ENCODE measurements around the gene PRKD1. TPM values are rescaled to one million over a fixed set of nuclear protein-coding genes. Genes with fewer than 3 reads are reported as not detected.

Gene PRKD1
- total and polyA plus RNA-seq, 2 of the 13 experiments (the other 11 are each of a cell fraction or from before 2014, with no cell fraction given), result 0.22 to 1.3 TPM

DNA sequence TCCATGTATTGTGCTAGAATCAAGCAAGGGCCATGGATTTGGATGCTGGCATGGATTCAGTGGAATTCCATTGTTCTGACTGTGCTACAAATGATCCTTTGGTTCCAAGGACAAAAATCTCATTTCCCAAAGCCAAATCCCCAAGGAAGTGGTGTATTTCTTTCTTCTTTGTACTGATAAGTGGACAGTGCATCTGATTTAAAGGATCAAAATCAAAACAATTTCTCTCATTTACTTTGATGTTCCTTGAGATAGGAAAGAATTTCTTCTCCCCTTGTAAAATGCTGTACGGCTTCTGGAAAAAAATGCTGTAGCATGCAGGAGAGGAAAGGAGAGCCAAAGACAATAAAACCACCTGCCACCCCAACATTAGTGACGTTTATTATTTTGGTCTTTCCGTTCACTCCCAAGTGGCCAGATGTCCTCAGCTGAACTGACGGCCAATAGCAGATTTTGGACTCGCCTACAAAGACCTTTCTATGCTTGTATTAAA lies 185.7 kb downstream of the PRKD1 start (continued):
- TF ChIP-seq, protein P1, sequence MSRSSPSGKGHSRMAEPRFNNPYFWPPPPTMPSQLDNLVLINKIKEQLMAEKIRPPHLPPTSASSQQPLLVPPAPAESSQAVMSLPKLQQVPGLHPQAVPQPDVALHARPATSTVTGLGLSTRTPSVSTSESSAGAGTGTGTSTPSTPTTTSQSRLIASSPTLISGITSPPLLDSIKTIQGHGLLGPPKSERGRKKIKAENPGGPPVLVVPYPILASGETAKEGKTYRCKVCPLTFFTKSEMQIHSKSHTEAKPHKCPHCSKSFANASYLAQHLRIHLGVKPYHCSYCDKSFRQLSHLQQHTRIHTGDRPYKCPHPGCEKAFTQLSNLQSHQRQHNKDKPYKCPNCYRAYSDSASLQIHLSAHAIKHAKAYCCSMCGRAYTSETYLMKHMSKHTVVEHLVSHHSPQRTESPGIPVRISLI (CRISPR knock-in tag; IDR thresholded peaks at IDR 0.05; ENCODE audit: borderline replicate concordance), result no peak
- TF ChIP-seq ZNF660 (CRISPR knock-in tag; IDR thresholded peaks at IDR 0.05; ENCODE audit: borderline replicate concordance, low read depth) (no peak), EZH2 (conservative IDR thresholded peaks at IDR 0.05; ENCODE audit: low read depth, low read length) (no peak), SMARCE1 (IDR thresholded peaks at IDR 0.05; ENCODE audit: borderline replicate concordance) (no peak), BRCA1 (CRISPR knock-in tag; IDR thresholded peaks at IDR 0.05) (no peak)

DNA sequence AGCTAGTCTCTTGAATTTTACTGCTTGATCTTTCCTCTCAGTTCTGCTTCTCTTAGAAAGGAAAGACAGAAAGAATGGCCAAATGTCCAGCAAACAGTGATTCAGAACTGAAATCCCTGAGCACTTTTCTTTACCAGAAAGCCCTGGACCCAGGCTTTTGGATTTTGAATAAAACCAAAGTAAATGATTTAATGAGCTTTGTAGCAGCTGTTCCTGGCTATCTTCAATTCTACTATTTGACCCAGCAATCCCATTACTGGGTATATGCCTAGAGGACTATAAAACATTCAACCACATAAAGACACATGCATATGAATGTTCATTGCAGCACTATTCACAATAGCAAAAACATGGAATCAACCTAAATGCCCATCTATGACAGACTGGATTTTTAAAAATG lies 187.2 kb downstream of the PRKD1 start:
- Histone ChIP-seq H2AFZ (ENCODE audit: low read length) (no peak overlapping the region), H3K9me3 (ENCODE audit: low read length) (peaks cover 91% of the 10 kb centered on the region), H3K4me3 (replicated peaks in 1 of 3; ENCODE audit: insufficient read depth in 1 of 3, low read depth in 2 of 3, low read length in 3 of 3) (no peak overlapping the region), H3K79me2 (ENCODE audit: insufficient read depth, low read length) (no peaks in the 10 kb centered on the region), H3K4me1 (ENCODE audit: insufficient read depth, low read length) (no peaks in the 10 kb centered on the region), H3K36me3 (replicated peaks in 1 of 2; ENCODE audit: control insufficient read depth in 1 of 2, insufficient read depth in 2 of 2, low read length in 2 of 2) (no peaks in the 10 kb centered on the region), H3K4me2 (ENCODE audit: low read depth, low read length) (no peak overlapping the region), H4K20me1 (ENCODE audit: insufficient read depth, low read length) (no peaks in the 10 kb centered on the region), H3K27ac (ENCODE audit: extremely low read length, insufficient read depth, low read length) (no peak overlapping the region), H3K27me3 (ENCODE audit: control insufficient read depth in 1 of 2, insufficient read depth in 2 of 2, low read length in 2 of 2) (no peaks in the 10 kb centered on the region), H3K9ac (ENCODE audit: insufficient read depth, low read depth, low read length) (no peak overlapping the region)
- intact Hi-C loops (cut with micrococcal nuclease; ENCODE audit: unreplicated experiment) (no loop called here), in situ Hi-C loops (cut with HindIII; ENCODE audit: extremely low pct_ligation_motif_present, low pct_unique_long_range_greater_than_20kb) (no loop called here)
- BruUV-seq (replicated peaks), result no TSS peak
- CTCF ChIA-PET (ENCODE audit: low intra/inter-chr PET ratio, low total read pairs), result no interaction called here
- ATAC-seq (no peak), DNase-seq (ENCODE audit: low spot score) (no peak), FAIRE-seq (no peak)
- POLR2A ChIA-PET, result no interaction called here
- TF ChIP-seq FOSL1 (CRISPR knock-in tag; IDR thresholded peaks at IDR 0.05; ENCODE audit: borderline replicate concordance), result no peak
- TF ChIP-seq, protein P2, sequence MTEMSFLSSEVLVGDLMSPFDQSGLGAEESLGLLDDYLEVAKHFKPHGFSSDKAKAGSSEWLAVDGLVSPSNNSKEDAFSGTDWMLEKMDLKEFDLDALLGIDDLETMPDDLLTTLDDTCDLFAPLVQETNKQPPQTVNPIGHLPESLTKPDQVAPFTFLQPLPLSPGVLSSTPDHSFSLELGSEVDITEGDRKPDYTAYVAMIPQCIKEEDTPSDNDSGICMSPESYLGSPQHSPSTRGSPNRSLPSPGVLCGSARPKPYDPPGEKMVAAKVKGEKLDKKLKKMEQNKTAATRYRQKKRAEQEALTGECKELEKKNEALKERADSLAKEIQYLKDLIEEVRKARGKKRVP (CRISPR knock-in tag; IDR thresholded peaks at IDR 0.05), result no peak
- TF ChIP-seq, protein P3, sequence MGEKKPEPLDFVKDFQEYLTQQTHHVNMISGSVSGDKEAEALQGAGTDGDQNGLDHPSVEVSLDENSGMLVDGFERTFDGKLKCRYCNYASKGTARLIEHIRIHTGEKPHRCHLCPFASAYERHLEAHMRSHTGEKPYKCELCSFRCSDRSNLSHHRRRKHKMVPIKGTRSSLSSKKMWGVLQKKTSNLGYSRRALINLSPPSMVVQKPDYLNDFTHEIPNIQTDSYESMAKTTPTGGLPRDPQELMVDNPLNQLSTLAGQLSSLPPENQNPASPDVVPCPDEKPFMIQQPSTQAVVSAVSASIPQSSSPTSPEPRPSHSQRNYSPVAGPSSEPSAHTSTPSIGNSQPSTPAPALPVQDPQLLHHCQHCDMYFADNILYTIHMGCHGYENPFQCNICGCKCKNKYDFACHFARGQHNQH (CRISPR knock-in tag; IDR thresholded peaks at IDR 0.05), result no peak
- no peak for TF ChIP-seq HNRNPH1 (optimal IDR thresholded peaks at IDR 0.05; ENCODE audit: low read depth, low read length)
- TF ChIP-seq, protein P4, sequence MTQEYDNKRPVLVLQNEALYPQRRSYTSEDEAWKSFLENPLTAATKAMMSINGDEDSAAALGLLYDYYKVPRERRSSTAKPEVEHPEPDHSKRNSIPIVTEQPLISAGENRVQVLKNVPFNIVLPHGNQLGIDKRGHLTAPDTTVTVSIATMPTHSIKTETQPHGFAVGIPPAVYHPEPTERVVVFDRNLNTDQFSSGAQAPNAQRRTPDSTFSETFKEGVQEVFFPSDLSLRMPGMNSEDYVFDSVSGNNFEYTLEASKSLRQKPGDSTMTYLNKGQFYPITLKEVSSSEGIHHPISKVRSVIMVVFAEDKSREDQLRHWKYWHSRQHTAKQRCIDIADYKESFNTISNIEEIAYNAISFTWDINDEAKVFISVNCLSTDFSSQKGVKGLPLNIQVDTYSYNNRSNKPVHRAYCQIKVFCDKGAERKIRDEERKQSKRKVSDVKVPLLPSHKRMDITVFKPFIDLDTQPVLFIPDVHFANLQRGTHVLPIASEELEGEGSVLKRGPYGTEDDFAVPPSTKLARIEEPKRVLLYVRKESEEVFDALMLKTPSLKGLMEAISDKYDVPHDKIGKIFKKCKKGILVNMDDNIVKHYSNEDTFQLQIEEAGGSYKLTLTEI (CRISPR knock-in tag; conservative IDR thresholded peaks at IDR 0.05), result no peak

Measured in HepG2 (cell line).